Measurements from ENCODE around the gene SVIL.
"Not testable (repeated sequence)": the region's sequence is repeated elsewhere in the genome, so short reads cannot be mapped to it uniquely, and the experiment has no call there.

The SVIL gene

DNA sequence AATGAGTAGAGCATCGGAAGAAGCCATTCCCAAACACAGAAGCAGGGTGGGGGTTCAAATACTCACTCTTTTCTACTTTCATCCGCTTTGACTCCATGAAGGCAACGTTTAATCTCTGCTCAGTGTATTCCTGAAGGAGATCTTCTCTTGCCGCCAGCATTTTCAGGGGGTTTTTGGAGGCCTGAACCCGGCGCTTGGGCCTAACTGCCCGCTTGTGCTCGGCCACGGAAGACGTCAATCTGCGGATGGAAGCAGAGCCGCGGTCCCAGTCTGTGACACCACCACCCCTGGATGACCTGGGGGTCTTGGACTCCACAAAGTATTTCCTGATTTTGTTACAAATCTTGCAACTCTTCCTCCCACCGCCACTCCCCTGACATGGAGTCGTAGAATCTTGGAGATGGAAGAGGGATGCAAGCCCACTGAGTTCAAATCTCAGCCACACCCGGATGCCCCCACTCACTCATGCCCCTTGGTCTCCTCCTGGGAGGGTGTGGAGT, 143.9 kb downstream of the SVIL start:
- not testable (repeated sequence) for DNase-seq (ENCODE audit: low read depth in 2 of 2, low spot score in 1 of 2)

DNA sequence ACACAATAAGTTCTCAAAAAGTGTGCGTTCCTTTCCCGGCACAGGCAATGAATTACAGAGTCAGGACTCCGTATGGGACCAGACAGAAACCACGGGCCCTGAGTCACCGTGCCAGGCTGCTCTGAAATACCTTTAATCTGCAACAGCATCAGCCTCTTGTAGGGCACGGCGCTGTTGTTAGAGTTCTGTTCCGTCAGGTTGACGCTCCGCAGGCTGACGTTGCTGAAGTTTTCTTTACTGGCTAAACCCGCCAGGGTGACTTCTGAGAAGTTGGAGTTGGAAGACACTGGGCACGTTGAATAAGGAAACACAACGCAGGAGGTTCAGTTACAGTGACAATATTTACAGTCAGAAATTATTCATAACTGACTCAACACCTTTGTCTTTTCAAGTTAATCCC, 146.3 kb downstream of the SVIL start:
- DNase-seq (ENCODE audit: low read depth in 2 of 2, low spot score in 1 of 2): not testable (repeated sequence)

DNA sequence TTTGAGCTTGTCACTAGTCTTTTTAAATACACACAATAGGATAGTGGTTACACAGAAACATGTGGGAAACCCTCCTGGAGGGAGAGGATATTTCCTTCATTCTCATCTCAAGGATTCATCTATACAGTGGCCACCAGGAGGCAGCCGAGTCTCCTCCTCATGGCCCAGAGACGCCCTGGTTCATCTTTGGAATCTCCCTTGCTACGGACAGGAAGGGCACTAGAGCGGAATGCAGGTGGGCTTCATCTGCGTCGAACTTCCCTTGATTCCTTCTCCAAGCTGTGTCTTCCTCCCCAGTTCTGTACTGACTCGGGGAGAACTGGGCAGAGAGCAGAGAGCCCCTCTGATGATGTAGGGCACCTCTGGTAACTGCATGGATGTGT, 146.9 kb downstream of the SVIL start:
- not testable (repeated sequence) for DNase-seq (ENCODE audit: low read depth in 2 of 2, low spot score in 1 of 2)

DNA sequence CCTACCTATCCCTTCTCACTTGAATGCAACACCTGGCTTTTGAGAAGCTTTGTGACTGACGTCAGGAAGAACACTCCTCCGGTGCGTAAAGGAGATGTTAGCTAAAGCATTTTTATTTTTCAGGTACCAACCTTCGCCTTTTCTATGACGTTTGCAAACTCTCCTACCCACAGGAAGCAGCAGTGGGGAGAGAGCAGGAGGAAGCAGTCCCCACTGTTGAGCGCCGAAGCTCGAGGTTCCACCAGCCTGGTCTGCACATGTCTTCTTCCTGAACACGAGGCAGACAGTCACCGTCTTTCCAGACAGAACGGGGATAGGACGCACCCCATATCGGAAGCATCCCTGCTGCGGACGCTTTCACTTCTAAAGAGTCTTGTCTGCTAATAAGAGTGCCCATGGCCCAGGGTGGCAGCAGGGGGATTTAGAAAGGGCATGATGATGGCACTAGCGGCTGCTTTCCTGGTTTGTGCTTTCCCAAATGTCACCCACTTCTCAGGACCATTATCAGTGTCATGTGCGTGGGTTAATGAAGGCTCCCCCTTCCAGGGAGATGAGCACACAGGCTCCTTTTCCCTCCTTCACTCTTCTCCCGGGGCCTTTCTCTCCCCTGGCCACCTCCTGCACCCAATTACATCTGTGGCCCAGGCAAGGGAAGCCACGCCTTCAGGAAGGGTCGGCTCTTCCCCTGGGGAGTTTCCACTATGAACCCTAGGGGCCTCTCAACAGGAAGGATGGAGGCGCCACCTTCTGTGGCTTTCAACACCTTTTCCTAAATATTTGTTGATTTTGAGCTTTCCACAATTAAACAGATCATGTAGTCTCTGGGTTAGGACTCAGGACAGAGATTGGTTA, 147.5 kb downstream of the SVIL start:
- not testable (repeated sequence) for DNase-seq (ENCODE audit: low read depth in 2 of 2, low spot score in 1 of 2)

DNA sequence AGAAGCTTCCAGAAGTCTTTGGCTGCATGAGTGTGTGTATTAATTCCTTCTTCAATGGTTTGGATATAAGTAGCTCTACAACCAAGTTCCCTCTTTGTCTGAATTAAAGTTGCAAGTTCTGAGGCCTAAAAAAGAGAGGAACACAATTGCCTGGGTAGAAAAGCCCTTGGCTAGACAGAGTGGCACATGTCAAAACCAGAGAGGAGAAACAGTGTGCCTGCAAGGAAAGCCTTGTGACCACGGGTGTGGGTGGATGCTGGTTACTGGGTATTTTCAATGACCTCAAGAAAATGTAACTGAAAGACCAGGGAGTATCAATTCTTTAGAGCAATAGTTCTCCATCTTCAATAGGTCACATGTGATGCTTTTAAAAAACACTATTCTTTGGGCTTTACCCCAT, 148.3 kb downstream of the SVIL start:
- DNase-seq (ENCODE audit: low read depth in 2 of 2, low spot score in 1 of 2): no peak

DNA sequence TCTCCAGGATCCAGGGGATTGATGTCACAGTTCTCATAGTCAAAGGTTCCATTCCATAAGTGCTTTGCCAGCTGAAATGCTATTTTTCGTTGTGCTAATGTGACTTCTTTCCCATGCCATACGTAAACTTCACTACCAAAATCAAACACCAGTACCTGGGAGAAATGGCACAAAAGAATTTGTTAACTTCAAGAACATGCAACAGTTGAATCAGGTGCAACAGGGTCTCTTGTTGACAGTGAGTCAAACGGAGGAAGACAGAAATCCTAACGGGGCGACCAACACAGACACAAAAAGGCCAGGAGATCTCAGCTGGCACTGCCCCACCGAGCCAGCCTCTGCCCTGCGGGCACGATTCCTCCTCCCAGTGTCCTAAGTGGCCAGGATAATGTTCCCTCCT, 150.1 kb downstream of the SVIL start:
- DNase-seq (ENCODE audit: low read depth in 2 of 2, low spot score in 1 of 2): not testable (repeated sequence)

DNA sequence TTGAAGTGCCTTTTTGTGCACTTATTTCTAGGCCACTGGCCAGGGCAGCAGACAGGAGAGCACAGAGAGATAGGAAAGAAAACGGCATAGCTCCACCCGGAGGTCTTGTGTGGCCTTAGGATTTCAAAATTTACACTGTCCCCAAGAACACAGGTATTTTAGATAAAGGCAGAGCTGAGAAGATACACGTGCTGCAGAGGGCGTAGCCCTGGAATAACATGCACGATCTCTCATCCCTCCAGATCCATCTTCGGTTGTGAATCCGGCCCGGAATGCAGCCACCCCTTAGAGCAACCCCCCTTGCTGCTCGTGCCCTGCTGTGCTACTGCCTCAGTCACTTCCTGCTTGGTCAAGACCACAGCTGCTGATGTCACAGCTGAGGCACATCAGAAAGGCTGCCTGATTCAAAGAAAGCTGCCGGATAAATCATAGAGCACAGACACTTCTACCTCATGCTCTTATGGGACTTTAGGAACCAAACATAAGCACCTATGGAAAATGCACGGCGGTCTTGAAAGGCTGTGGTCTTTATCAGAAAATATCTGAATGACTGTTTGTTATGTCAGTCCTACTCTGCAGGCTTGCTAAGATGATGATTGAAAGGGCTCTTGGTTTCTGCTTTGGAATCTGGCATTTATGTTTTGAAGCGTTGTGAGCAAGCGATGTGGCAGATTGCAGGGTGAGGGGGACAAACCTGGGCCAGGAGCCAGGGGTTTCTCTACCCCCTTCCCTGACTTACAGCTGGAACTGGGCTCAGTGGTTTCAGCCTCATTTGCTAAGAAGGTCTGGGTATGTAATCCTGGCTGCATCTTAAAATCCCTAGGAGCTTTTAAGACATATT, 152.0 kb downstream of the SVIL start:
- DNase-seq (ENCODE audit: low read depth in 2 of 2, low spot score in 1 of 2): no peak

DNA sequence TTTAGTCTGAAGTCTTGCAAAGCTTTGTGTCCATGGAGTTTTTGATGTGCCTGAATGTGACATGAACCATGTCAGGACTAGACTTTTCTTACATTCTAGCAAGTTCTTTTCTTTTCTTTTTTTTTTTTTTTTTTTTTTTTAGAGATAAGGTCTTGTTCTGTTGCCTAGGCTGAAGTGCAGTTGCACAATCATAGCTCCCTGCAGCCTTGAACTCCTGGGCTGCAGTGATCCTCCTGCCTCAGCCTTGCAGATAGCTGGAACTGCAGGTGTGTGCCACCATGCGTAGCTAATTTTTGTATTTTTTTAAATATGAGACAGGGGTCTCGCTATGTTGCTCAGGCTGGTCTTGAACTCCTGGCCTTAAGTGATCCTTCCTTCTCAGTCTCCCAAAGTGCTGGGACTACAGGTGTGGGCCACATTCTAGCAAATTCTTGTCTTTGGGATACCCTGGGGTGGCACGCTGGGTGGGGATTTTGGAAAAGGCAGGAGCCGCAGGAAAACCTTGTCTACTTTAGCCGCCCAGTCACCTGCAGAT, 152.8 kb downstream of the SVIL start:
- no peak for DNase-seq (ENCODE audit: low read depth in 2 of 2, low spot score in 1 of 2)

DNA sequence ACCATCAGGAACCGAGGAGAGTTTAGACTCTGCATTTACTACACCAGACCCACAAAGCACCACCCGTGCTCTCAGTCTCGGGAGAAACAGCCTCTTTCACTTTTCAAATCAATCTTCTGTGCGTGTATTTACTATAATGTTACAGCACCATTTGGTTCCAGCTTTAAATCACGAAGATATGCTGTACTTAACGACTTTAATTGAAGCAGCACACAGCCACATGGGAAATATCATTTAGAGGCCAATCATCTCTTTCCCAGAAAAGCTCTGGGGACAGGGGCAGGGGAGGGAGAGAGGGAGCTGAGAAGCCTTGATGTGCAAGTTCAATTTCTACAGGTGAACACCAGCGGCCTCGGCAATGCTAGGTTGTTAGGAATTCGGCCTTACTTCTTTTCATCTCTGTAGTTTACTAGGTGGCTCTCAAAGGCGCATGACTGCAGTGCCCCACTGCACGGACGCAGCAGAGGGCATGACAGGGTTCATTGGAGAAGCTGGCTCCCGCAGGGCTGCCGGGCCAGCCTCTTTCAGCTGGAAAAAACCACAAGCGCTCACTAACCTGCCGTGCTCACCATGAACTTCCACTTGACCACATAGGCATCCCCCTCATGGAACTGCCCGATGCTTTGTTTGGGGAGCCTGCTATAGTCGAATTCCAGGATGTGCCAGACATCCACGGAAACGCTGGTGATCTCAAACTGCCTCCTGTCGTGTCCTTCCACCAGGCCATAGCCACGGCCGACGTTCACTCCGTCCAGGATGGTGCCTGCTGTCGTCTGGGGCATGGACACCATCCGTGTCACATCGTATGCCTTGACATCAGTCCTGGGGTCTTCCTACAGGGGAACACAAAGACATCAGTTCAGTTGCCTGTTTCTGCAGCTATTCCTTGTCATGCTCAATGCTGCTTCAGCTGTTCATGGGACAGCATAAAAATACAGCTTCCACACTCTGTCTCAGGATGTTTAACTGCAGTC, 154.5 kb downstream of the SVIL start:
- DNase-seq (ENCODE audit: low read depth in 2 of 2, low spot score in 1 of 2): no peak

DNA sequence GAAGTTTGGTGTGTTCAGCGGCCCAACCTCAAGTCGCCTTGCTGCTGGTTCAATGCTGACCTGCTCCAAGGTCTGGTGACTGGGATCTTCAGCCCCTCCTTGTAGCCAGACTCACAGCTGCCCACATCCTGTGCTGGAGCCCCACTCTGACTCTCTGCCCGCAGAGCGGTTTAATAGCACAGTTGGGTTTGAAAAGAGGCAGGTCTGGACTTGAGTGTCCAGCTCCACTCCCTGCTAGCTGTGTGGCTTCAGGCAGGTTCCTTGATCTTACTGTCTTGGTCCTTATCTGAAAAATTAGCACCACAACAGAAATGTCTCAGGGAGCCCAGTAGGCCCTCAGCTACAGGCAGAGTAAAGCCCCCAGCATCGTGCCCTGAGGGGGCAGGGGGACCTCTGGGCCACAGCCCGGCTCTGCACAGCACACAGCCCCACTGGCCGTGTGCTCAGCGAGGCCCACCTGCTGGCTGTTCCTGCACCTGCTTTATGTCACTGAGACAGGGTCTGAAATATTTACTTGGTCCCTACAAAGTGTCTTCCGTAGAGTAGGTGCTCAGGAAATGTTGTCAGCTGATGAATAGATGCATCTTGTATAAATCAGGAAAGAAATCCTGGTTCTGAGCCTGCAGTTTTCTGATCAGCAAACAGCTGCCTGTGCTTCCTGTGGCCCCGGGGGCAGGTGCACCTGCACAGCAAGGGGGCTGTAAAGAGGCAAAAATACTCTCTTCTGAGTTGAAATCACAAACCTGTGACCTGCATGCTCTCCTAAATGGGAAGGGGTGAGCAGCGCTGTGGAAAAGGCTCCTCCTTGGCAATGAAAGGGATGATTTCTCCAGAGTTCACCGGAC, 155.5 kb downstream of the SVIL start:
- no peak for DNase-seq (ENCODE audit: low read depth in 2 of 2, low spot score in 1 of 2)

DNA sequence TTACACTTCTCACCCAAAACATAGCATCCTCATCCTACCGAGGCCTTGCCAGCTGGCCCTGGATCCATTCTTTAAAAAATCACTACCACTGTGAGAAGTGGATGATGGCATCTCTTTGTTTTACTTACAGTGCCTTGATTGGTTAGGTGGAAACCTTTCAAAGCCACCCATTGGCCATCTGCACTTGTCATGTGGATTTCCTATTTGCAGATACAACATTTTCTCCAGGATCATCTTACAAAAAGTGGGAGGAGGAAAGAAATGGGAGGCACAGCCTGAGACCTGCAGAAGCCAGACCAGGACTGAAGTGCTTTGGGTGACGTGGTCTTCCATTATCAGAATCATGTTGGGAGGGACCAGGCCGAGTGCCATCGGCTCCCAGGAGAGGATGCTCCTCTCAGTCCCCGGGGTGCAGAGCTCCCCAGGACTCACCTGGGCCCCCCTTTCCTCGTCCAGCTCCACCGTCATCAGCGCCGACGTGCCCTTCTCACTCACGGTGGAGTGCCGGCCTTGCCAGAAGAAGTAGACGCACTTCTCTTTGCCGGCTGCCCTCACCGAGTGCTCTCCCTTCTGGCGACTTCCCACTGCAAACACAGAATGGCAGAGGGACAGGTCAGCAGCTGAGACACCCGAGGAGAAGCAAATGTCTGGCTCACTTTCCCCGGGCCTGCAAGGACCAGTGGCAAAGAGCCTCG, 161.2 kb downstream of the SVIL start:
- no peak for DNase-seq (ENCODE audit: low read depth in 2 of 2, low spot score in 1 of 2)

DNA sequence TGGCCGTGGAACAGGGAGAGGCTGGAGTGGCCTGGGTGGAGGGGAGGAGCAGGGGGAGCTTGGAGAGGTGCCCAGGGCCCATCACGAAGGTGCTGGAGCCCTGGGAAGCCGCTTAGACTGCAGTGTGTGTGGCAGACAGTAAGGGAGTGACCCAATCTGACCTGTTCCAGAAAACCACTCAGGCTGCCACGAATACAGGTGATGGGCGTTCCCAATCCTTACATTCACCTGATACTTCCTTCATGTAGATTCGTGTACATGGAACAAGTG, 161.7 kb downstream of the SVIL start:
- no peak for DNase-seq (ENCODE audit: low read depth in 2 of 2, low spot score in 1 of 2)

DNA sequence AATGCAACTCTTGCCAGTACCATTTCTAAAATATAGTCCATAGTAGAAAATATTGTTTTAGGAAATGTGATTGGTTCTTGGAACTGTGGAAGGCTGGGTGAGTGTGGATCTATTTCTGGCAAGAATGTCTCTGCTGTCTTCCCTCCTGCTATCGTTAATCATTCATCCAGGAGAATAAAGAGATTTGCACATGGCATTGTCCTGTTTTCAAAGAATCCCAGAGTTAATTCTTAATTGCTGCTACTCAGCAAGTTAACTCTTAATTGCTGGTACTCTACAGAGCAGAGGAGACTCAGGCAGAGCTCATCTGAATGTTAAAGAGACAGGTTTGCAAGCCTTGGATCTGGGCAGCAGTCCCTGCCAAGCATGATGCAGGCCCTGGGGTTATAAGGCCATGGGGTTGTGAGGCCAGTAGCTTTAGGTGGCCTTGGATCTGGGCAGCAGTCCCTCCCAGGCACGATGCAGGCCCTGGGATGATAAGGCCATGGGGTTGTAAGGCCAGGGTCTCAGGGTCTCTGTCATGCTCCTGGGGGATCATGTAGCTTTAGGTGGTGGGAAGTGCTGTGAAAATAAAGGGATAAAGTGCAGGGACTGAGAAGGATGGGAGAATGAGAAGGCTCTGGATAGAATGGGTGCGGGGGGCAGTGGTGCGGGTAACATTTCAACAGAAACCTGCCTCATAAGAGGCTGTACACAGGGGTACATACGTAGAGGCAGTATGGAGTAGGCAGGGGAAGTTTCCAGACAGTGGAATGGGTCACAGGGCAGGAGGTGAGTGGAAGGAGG, 162.3 kb downstream of the SVIL start:
- no peak for DNase-seq (ENCODE audit: low read depth in 2 of 2, low spot score in 1 of 2)

DNA sequence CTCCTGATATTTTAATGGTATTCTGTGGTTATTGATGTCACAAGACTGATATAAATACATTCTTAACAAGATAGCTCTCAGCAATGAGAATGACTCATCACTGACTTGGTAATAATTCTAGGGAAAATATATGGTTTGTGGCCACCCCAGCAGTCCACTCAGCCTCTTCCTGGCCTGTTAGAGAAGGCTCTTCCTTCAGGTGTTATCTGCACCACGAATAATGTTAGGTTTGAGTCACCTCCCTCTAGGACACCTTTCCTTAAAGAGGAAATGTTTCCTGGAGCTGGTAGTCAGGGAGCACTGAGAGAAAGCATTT, 163.3 kb downstream of the SVIL start:
- DNase-seq (ENCODE audit: low read depth in 2 of 2, low spot score in 1 of 2): no peak

DNA sequence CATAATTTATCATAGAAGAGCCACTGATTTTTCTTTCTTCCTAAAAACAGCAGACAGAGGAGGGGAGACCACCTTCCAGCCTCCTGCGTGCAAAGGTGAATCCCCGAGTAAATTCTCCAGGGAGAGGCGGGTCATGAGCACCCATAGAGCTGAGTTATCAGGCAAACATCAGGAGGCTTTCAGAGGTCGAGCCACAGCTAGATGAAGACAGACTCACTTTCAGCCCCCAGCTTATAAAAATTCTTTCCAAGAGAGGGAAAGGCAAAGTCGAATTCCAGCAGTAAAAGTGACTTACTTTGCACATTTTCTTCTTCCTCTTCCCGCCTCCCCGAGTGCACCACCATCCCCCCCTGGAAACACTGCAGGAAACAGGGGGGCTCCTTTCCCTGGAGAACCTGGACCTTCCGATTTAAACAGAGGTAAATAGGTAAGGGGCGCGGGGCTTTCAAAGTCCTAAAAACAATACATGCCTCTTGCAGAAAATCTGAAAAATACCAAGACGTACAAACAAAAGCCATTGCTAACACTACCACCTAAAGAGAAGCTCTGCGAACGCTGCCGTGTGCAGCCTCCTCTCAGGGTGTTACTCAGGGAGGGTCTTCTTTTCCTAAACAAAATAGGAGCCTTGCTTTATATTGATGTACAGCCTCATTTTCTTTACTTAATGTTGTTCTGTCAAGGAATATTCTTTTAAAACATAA, 163.8 kb downstream of the SVIL start:
- DNase-seq (ENCODE audit: low read depth in 2 of 2, low spot score in 1 of 2): no peak

DNA sequence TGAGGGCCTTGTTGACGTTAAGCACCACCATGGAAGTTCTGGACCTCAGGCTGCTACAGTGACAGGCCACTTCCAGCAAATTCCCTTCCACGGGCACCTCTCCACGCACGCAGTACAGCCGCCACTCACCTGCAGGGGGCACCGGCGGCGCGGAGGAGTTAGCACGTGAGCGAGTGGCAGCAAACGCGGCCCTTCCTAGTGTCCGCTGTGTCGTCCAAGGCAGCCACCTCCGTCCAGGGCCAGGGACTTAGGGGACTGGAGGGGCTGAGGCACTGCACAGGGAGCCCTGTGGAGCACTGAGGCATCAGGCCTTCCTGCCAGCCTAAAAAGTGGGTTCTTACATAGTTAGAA, 164.4 kb downstream of the SVIL start:
- DNase-seq (ENCODE audit: low read depth in 2 of 2, low spot score in 1 of 2): no peak

DNA sequence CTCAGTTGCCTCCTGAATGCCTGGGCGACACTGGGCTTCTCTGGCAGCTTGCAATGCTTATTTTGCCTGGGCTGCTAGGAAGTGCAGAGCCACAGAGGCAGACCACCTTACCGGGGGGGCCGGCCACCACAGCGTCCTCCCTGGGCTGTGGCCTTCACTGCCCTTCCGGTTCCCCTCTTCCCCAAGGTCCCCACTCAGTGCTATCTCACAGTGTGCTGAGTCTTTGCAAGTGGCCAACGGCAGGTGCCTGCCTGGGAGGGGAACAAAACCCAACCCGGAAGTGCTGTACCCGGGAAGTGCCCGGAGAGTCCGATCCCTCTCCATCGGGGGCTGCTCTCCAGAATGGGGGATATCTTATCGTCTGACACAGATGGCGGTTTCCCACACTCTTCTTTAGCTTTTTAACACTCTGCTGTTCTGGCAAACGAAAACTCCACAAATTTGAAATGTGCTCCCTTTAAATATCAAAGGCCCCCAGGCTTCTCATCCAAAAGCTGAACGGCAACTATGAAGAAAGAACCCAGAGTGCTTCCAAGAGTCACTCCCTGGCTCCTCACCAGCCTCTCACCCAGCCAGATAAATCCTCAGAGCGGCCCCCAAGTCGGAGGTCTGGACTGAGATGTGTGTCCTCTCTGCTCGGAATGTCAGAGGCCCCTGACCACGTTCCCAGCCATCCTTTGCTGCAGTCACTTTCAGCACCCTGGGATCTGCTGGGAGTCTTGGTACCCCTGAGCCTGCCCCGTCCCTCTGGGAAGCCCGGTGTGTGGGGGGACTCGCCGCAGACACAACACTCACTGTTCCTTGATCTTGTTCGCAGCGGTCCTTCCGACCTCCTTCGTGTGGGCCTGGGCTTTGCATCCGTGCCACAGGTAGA, 165.1 kb downstream of the SVIL start:
- DNase-seq (ENCODE audit: low read depth in 2 of 2, low spot score in 1 of 2): no peak
